GM21723 (cell line): Measurements from ENCODE around the gene ARHGAP24.

ENCODE experiments used
- ATAC-seq: cut with Tn5 transposase; IDR thresholded peaks from one replicate; pipeline ENCODE4 v1.9.1; 2021; ENCODE audit warnings: mild to moderate bottlenecking, moderate library complexity; ENCODE audit not compliant: unreplicated experiment

ARHGAP24 gene

DNA sequence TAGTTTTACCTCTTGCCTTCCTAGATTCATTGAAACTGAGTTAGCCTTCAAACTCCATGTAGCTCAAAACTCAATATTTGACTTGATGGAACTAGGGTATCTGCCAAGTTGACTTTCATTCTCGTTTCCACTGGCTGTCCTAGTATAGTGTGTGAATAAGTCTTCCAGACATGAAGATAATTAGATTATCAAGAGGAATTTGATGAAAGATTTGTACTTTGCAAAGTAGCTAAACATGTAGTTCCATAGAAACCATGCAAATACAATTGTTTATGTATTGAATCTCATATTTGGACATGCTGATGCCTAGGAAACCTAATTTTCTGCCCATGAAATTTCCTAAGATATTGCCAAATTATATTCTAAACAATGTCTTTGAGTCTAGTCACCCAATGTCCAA is 297.5 kb downstream of the ARHGAP24 start:
- no peak for ATAC-seq

- ATAC-seq: no peak
Observed at GRCh38 chr4:85773372-85773771, 298.4 kb downstream of the ARHGAP24 start.

DNA sequence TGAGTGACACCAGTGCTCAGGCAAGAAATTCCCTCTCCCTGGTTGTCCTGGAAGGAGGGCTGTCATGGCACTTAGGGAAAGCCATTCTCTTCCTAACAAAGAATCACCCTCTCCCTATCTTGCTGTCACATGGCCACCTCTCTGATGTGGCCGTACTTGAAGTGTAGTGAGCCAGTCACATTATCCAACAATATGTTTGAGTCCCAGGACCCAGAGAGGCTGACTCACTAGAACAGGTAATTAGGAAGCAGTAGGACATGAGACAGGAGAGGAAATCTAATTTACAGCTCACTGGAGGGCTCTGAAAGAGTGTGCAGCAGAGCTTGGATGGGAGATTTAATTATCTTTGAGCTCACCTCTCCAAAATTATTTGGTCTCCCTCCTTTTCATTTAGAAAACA is 299.1 kb downstream of the ARHGAP24 start:
- ATAC-seq: no peak

- no peak for ATAC-seq
Observed at GRCh38 chr4:85774489-85774888, 299.5 kb downstream of the ARHGAP24 start.

DNA sequence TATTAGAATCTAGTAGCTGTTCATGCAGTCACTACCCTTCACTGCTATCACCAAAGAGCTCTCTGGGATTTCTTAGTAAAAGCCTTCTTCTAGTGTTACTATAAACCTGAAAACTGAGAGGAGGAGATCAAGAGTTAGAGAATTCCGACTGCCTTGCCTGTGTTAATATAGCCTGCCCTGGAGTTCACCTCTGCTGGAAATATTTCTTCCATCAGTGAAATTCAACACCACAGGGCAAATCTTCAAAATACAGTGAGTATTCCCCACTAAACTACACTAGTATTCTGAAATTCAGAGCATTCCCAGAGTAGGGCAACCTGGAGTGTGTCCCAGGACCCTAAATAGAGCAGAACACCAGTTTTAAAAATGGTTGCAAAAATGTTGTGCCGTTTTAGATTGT is 301.1 kb downstream of the ARHGAP24 start:
- ATAC-seq: no peak

DNA sequence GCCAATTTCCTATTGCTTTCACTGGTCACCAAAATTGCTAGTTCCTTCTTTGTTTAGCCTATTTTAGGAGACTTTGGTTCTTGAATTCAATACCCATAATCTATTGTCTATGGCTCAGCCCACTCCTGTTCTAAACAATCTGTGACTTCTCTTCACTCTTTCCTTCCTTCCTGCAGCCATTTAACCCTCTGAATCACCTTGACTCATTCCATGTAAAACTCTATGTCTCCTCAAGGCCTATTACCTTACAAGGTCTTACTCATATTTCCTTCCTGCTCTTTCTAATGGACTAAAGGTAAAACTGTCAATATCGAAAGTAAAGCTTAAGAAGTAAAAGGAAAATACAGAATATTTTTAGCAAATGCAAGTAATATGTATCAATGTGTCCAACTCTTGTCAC is 301.6 kb downstream of the ARHGAP24 start:
- no peak for ATAC-seq

DNA sequence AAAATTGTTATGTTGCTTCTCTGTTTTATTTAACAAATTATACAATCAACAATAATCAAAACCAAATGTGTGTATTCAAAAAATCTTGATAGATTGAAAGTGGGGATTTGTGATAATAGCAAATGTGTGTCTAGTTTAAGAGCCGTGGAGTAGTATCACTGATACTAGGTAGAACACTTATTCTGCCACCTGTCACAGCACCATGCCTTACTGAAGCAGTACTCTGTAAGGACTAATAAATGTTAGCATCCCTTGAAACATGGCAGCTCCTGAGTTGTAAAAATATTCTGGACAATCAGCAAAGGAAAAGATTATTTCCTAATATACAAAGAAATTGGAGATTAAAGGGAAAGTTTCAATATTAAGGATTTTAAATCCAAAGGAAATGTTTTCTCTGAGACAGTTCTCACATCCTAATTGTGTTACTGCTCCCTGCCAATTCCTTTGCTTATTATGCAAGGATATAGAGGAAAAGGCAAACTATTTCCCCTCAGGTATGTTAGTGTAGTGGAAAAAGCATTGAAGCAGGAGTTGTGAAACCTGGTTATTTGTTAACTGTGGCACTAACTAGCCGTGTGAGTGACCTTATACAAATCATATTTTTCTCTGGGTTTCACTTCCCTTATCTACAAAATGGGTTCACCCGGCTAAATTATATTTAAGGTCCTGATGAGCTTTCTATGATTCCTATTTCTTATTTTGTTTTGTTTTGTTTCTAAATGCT is 303.1 kb downstream of the ARHGAP24 start:
- ATAC-seq: peak; percentile 86

DNA sequence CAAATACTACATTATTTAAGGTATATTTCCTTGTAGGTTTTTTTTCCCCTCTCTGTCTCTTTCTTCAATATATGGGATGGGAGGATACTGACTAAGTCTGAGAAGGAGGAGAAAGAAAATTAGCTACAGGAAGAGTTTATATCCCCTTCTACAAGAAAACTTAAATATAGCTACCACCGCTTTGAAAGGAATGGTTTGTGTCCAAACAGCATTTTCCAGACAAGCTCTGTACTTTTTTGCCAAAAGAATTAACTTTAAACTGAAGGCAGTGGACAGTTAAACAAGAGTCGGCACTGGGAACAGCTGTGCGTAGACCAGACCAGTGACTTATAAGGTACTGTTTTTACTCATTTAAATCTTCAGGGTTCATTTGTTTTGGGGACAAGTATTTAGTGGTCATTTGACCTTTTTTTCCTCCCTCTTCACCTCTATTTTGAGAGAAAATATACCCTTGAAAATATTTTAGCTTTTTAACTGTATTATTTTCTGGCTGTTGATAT is 303.7 kb downstream of the ARHGAP24 start:
- ATAC-seq: peak; percentile 84

DNA sequence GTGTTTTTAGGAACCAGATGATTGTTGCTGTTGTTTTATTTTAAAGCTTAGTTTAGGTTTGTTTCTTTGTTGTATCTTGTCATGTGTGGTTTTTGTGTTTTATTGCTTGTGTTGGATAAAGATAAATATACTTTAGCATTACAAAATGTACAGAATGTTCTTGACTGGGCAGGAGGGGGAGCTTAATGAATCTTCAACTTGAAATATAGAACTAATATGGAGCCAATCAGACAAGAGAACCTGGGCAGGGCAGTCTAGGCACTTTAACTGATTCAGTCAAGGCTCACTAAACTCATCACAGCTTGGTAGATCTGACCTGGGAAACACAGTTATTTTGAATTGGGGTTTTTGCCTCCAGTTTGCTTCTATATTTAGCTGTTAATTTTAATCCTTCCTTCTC is 304.2 kb downstream of the ARHGAP24 start:
- peak; percentile 27 for ATAC-seq

DNA sequence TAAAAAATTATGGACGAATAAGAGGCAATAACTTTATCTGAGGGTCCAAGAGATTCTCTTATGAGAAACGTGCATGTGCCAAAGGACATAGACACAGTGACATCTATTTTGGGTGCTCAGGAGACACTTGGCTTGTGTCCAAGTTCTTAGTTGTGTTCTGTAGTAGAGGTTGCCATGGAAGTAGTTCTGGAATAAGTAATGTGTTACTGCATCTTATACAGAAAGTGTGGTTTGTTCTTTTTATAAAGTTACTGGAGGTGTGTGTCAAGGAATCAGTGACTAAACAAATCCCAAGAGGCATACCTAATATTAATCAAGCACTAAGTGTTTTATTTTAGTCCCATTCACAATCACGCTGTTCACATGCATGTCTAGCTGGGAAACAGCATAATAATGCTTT is 305.7 kb downstream of the ARHGAP24 start:
- ATAC-seq: peak; percentile 30

DNA sequence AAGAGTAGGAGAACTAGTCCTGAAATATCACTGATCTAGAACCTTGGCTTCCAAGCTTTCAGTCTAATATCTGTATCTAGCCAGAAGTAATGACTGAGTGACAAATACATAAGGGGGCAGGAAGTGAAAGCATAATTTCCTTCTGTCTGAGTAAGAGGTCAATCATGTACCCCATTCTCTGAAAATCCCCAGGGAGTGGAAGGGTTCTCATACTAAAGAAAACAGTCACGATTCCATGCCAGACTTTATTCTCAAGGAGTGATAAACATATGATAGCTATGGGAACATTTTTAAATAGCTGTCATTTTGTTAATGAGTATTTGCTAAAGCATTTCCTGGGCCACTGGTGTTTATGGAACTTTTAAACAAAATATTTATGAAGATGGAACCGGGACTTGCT is 308.5 kb downstream of the ARHGAP24 start:
- no peak for ATAC-seq

GRCh38 chr4:85783900-85784299 is 308.9 kb downstream of the ARHGAP24 start:
- ATAC-seq: no peak

- ATAC-seq: no peak
Observed at GRCh38 chr4:85784348-85784747, 309.4 kb downstream of the ARHGAP24 start.

DNA sequence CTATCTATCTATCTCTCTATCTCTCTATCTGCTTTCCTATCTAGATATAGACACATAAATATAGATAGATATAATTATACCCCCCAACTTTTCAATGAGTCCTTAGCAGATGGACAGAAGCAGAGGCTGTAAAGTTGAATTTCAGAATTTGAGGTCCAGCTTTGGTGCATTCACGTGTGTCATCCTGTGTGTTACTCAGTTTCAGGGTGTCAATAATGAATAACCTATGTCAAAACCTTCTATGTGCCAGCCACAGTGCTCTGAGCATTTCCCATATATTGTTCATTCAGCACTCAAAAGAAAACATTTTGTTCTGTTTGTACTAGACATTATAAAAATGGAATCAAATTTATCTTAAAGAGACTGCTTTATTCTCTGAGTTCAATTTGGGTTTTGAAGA is 310.0 kb downstream of the ARHGAP24 start:
- ATAC-seq: no peak

- no peak for ATAC-seq
Observed at GRCh38 chr4:85787133-85787532, 312.2 kb downstream of the ARHGAP24 start.

- ATAC-seq: no peak
Observed at GRCh38 chr4:85788604-85789003, 313.7 kb downstream of the ARHGAP24 start.

GRCh38 chr4:85789241-85789640 is 314.3 kb downstream of the ARHGAP24 start:
- no peak for ATAC-seq

- no peak for ATAC-seq
Observed at GRCh38 chr4:85790582-85790981, 315.6 kb downstream of the ARHGAP24 start.

- no peak for ATAC-seq
Observed at GRCh38 chr4:85792376-85793232, 317.7 kb downstream of the ARHGAP24 start.

DNA sequence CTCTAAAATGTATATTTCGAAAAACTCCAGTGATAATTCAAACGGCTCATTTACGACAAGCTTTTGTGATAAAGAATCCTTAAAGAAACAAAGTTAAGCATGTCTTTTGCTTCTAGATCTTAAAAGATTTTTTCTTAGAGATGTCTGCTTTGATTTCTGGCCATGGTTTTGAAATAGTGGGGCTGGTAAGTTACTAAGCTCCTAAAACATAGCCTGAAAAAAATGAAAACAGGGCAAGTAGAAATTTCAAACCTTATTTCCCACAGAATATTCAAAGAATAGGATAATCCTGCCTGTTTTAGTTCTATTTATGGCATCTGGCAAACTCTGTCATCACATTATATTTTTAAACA is 318.3 kb downstream of the ARHGAP24 start:
- ATAC-seq: no peak

DNA sequence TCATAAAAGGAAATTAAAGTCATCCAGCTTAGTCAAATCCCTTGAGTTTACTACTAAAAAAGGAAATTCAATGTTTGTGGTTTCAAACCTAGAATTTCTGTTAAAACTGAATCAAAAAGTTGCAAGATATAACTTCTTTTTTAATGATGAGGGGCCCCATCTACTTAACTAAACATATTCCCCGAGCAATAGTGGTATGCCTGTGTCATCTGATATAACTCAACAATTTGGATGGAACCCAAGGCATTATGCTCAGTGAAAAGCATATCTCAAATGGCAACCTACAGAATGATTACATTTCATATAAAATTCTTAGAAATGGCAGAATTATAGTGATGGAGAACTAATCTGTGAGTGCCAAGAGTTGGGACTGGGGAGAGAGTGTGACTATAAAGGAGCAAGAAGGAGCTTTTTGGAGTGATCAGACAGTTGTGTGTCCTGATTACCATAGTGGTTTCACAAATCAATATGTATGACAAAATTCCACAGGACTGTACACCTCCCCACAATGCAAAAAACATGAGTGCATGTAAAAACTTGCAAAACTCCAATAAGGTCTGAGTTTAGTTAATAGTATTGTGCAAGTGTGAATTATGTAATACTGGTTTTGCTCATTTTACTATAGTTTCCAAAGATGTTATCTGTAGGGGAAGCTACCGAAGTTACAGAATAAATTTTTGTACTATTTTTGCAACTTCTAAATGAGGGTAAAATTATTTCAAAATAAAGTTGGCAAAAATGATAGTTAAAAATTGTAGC is 323.2 kb downstream of the ARHGAP24 start:
- ATAC-seq: no peak
